Measurements from ENCODE around the gene DHFR. TPM values are rescaled to one million over a fixed set of nuclear protein-coding genes. Genes with fewer than 3 reads are reported as not detected.

DHFR gene
- total RNA-seq, 1 donor from 2014 or later = 128 TPM

- H3K4me3 ChIP-seq = no peak overlapping the region
- Mint-ChIP-seq H3K27ac (no peak overlapping the region), H3K36me3 (peaks cover 35% of the 10 kb centered on the region), H3K4me1 (peaks cover 26% of the 10 kb centered on the region), H3K27me3 (ENCODE audit: insufficient read depth, low read depth) (peaks cover 6% of the 10 kb centered on the region), H3K9me3 (no peaks in the 10 kb centered on the region), H3K4me3 (peak overlapping the region; percentile 98)
- no peaks in the 10 kb centered on the region for H3K9me3 ChIP-seq (ENCODE audit: low read depth)
- peaks cover 9% of the 10 kb centered on the region for H3K36me3 ChIP-seq
- H3K27me3 ChIP-seq = no peaks in the 10 kb centered on the region
- no peak for TF ChIP-seq EZH2phosphoT487 (IDR thresholded peaks at IDR 0.05)
- TF ChIP-seq EZH2 (IDR thresholded peaks at IDR 0.05) = no peak
- peak; percentile 36 for TF ChIP-seq CTCF (IDR thresholded peaks at IDR 0.05)
- H3K4me1 ChIP-seq = peaks cover 23% of the 10 kb centered on the region
- H2AFZ ChIP-seq (replicated peaks) = no peak overlapping the region
- no peak for DNase-seq (ENCODE audit: low spot score)
- peaks cover 3% of the 10 kb centered on the region for H3F3A ChIP-seq (ENCODE audit: low read depth)
- peak overlapping the region; percentile 98 for H3K4me2 ChIP-seq
- H3K79me2 ChIP-seq (ENCODE audit: low read depth) = peaks cover 21% of the 10 kb centered on the region
- H3K27ac ChIP-seq = no peak overlapping the region
- no peak overlapping the region for H3K9ac ChIP-seq
- H4K20me1 ChIP-seq (ENCODE audit: low read depth) = peaks cover 17% of the 10 kb centered on the region
Observed at GRCh38 chr5:80656425-80656824, 1.6 kb upstream of the DHFR start.

- Mint-ChIP-seq H3K36me3 (peaks cover 28% of the 10 kb centered on the region), H3K27ac (peak overlapping the region; percentile 97), H3K4me1 (peaks cover 26% of the 10 kb centered on the region), H3K4me3 (peak overlapping the region; percentile 98), H3K9me3 (no peaks in the 10 kb centered on the region), H3K27me3 (ENCODE audit: insufficient read depth, low read depth) (peaks cover 6% of the 10 kb centered on the region)
- Histone ChIP-seq H4K20me1 (ENCODE audit: low read depth) (peaks cover 17% of the 10 kb centered on the region), H3K36me3 (peaks cover 6% of the 10 kb centered on the region), H3K4me1 (peaks cover 23% of the 10 kb centered on the region), H3K9ac (peak overlapping the region; percentile 55), H3K27me3 (no peaks in the 10 kb centered on the region), H2AFZ (replicated peaks) (no peak overlapping the region), H3K9me3 (ENCODE audit: low read depth) (no peaks in the 10 kb centered on the region), H3F3A (ENCODE audit: low read depth) (peaks cover 3% of the 10 kb centered on the region), H3K4me3 (peak overlapping the region; percentile 96), H3K27ac (no peak overlapping the region), H3K79me2 (ENCODE audit: low read depth) (peaks cover 21% of the 10 kb centered on the region), H3K4me2 (peak overlapping the region; percentile 98)
- no peak for DNase-seq (ENCODE audit: low spot score)
- TF ChIP-seq EZH2phosphoT487 (IDR thresholded peaks at IDR 0.05) = no peak
- TF ChIP-seq EZH2 (IDR thresholded peaks at IDR 0.05) = no peak
- TF ChIP-seq CTCF (IDR thresholded peaks at IDR 0.05) = no peak
Observed at GRCh38 chr5:80655231-80655774, 520 bp upstream of the DHFR start.

- no peak overlapping the region for H3K27ac Mint-ChIP-seq
- no peak for TF ChIP-seq CTCF (IDR thresholded peaks at IDR 0.05)
- no peak for TF ChIP-seq EZH2phosphoT487 (IDR thresholded peaks at IDR 0.05)
- TF ChIP-seq EZH2 (IDR thresholded peaks at IDR 0.05) = no peak
- Histone ChIP-seq H3K36me3 (peaks cover 11% of the 10 kb centered on the region), H3K9me3 (ENCODE audit: low read depth) (no peaks in the 10 kb centered on the region), H3K27ac (no peak overlapping the region), H3K4me2 (peak overlapping the region; percentile 98), H3K79me2 (ENCODE audit: low read depth) (peaks cover 21% of the 10 kb centered on the region), H3K4me1 (peaks cover 23% of the 10 kb centered on the region), H2AFZ (replicated peaks) (peak overlapping the region; percentile 27), H4K20me1 (ENCODE audit: low read depth) (peaks cover 17% of the 10 kb centered on the region), H3K9ac (peak overlapping the region; percentile 73), H3K4me3 (peak overlapping the region; percentile 96), H3F3A (ENCODE audit: low read depth) (peaks cover 3% of the 10 kb centered on the region), H3K27me3 (no peaks in the 10 kb centered on the region)
- peak; percentile 35 for DNase-seq (ENCODE audit: low spot score)
- H3K27me3 Mint-ChIP-seq (ENCODE audit: insufficient read depth, low read depth) = peaks cover 6% of the 10 kb centered on the region
- peak overlapping the region; percentile 86 for H3K4me3 Mint-ChIP-seq
- peaks cover 26% of the 10 kb centered on the region for H3K4me1 Mint-ChIP-seq
- H3K9me3 Mint-ChIP-seq = no peaks in the 10 kb centered on the region
- H3K36me3 Mint-ChIP-seq = peaks cover 18% of the 10 kb centered on the region
Observed at GRCh38 chr5:80654054-80654390, 761 bp downstream of the DHFR start.

Data from neural progenitor cell (in vitro differentiated cells).